CD4-positive, alpha-beta T cell (primary cell): ENCODE measurements around the gene PARP1. TPM values are rescaled to one million over a fixed set of nuclear protein-coding genes. Genes with fewer than 3 reads are reported as not detected.
A peak's percentile ranks its signal among the peaks of the same experiment; 100 is the strongest.

Experiments
- ATAC-seq: fragments of 200-7000 bp; cut with Tn5 transposase; one replicate; pipeline ENCODE4 v1.10.0; 2022; ENCODE audit warnings: mild to moderate bottlenecking; ENCODE audit not compliant: poor library complexity
- CTCF ChIA-PET: fragments of 350-600 bp; sonication (Branson Sonifier 250); formaldehyde crosslinking; loops from one replicate; lab custom pipeline; 2021; ENCODE audit warnings: antibody characterized with exemption, inconsistent platforms; lab: Charles Lee
- POLR2A ChIA-PET: fragments of 350-600 bp; sonication (Branson Sonifier 250); formaldehyde crosslinking; loops from one replicate; lab custom pipeline; 2021; ENCODE audit warnings: antibody characterized with exemption, inconsistent platforms; lab: Charles Lee
- DNase-seq, 14 experiments: peaks; one replicate each; pipeline ENCODE4 v3.0.0-alpha.2; 2013 to 2020; ENCODE audit warnings: mixed read lengths in 2 of 14
- H3K27ac ChIP-seq, 2 donors: one replicate each; pipeline versions ENCODE4 v1.5.1 to v1.7.0; 2013; ENCODE audit warnings: low read length in 2 of 2, low read depth in 1 of 2, mild to moderate bottlenecking in 1 of 2
- H3K27me3 ChIP-seq, 2 experiments: 1 replicate in 1 of 2; 2 replicates in 1 of 2; pipeline versions ENCODE4 v1.6.1 to v1.7.0; 2013; ENCODE audit warnings: low read length in 2 of 2, control low read depth in 1 of 2, mild to moderate bottlenecking in 1 of 2, moderate library complexity in 1 of 2; ENCODE audit not compliant: insufficient read depth in 2 of 2, control insufficient read depth in 1 of 2
- H3K36me3 ChIP-seq: one replicate; pipeline ENCODE4 v1.6.1; 2013; ENCODE audit warnings: low read length, control low read depth; ENCODE audit not compliant: insufficient read depth
- H3K4me1 ChIP-seq: one replicate; pipeline ENCODE4 v1.6.1; 2013; ENCODE audit warnings: low read length, control low read depth; ENCODE audit not compliant: insufficient read depth
- H3K4me3 ChIP-seq: one replicate; pipeline ENCODE4 v1.5.1; 2013; ENCODE audit warnings: mild to moderate bottlenecking, low read length, moderate library complexity
- H3K9me3 ChIP-seq, 2 experiments: 1 replicate in 1 of 2; 2 replicates in 1 of 2; pipeline versions ENCODE4 v1.6.1 to v1.7.0; 2013; ENCODE audit warnings: low read length in 2 of 2, mild to moderate bottlenecking in 2 of 2, control low read depth in 1 of 2, moderate library complexity in 1 of 2; ENCODE audit not compliant: control insufficient read depth in 1 of 2, insufficient read depth in 1 of 2
- H3K27ac Mint-ChIP-seq: one replicate; pipeline ENCODE4 v1.8.0; 2020; ENCODE audit warnings: mixed read lengths
- H3K27me3 Mint-ChIP-seq: one replicate; pipeline ENCODE4 v1.8.0; 2021; ENCODE audit warnings: mixed read lengths
- H3K36me3 Mint-ChIP-seq: one replicate; pipeline ENCODE4 v1.8.0; 2021; ENCODE audit warnings: low read depth, mixed read lengths
- H3K4me1 Mint-ChIP-seq: one replicate; pipeline ENCODE4 v1.8.0; 2021; ENCODE audit warnings: low read depth, mixed read lengths
- H3K4me3 Mint-ChIP-seq: one replicate; pipeline ENCODE4 v1.8.0; 2020; ENCODE audit warnings: mild to moderate bottlenecking, mixed read lengths
- H3K9me3 Mint-ChIP-seq: one replicate; pipeline ENCODE4 v1.8.0; 2020; ENCODE audit warnings: mixed read lengths
- intact Hi-C, 2 experiments: fragments of 100-400 bp; cut with DNase I in 1 of 2; cut with micrococcal nuclease in 1 of 2; formaldehyde crosslinking; loops; one replicate each; pipeline versions ENCODE4 v1.15.1 to v1.9.0; 2023 to 2025; cut with DNase I, micrococcal nuclease
- polyA plus RNA-seq, 2 donors: library from polyadenylated mRNA; unstranded; fragments of 120-200 nt; gene quantifications; one replicate each; pipeline ENCODE4 v1.2.1, GENCODE V29; 2013
- total RNA-seq, 174 experiments: library from RNA in 2 of 174; stranded (reverse) in 2 of 174; gene quantifications; one replicate each; pipeline ENCODE4 v1.2.3 and lab custom pipeline; 2021 to 2026
- TF ChIP-seq, protein P1 (sequence below): fragments of 200-600 bp; IDR thresholded peaks from one replicate; pipeline ENCODE4 v1.8.0; 2022; ENCODE audit warnings: antibody characterized with exemption, mild to moderate bottlenecking

PARP1 gene
- total RNA-seq (10 to 100 TPM; 59.3 to 63.6 TPM), total RNA-seq (lab: John Stamatoyannopoulos, UW) (86.5 to 668 (median 223) reads per million in 172 experiments)
- 92.8 TPM for polyA plus RNA-seq (2013, experiment 1 of 2)
- polyA plus RNA-seq (2013, experiment 2 of 2): 85.5 TPM

DNA sequence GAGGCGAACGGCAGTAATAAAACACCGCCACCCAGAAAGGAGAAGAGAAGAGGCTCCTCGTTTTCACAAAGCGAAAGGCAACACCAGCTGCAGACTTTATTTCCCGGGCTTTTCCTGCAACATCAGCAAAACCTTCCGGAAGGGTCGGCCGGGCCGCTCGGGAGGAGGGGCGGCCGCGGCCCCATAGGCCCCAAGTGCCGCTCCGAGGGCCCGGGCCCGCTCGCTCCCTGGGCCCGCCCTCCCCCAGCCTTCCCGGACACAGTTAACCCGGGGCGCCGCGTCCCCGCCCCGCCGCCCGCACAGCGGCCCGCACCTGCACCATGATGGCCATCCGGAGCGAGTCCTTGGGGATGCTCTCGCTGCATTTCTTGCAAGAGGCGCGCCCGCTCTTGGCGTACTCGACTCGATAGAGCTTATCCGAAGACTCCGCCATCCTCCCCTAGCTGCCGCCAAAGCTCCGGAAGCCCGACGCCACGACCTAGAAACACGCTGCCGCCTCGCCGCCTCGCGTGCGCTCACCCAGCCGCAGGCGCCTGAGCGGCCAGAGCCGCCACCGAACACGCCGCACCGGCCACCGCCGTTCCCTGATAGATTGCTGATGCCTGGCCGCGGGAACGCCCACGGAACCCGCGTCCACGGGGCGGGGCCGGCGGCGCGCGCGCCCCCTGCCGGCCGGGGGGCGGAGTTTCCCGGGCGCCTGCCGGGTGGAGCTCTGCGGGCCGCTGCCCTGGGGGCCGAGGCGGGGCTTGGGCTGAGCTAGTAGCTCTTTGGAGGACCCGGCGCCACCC lies at the start of gene PARP1:
PARP1 (minus strand) TSS at position 597 of the 788 bp plus-strand sequence; CDS start at position 433, 164 bp downstream.
- ChIA-PET CTCF (interaction anchor here (0.6 to 3.1 kb wide), 27 partner anchors 8 to 532 kb away, joined by 3 to 42 read pairs (median 4); partner anchors contain the start of genes COQ8A, LIN9, PYCR2 and STUM), POLR2A (interaction anchor here (0.6 to 6.3 kb wide), 33 partner anchors 9 to 1674 kb away, joined by 3 to 102 read pairs (median 4); partner anchors contain the start of genes ACBD3, ARF1, COQ8A and H3-3A)
- Histone ChIP-seq H3K27ac (peak within 1 kb of the TSS; percentile 48 to 55), H3K9me3 (no peaks in the 10 kb centered on the region), H3K4me1 (peaks cover 46% of the 10 kb centered on the region), H3K36me3 (peaks cover 3% of the 10 kb centered on the region), H3K27me3 (no peaks in the 10 kb centered on the region), H3K4me3 (peak within 1 kb of the TSS; percentile 79)
- Mint-ChIP-seq H3K36me3 (peaks cover 37% of the 10 kb centered on the region), H3K9me3 (no peaks in the 10 kb centered on the region), H3K4me1 (peaks cover 55% of the 10 kb centered on the region), H3K27ac (peak within 1 kb of the TSS; percentile 94), H3K27me3 (no peaks in the 10 kb centered on the region), H3K4me3 (peak within 1 kb of the TSS; percentile 98)
- intact Hi-C loops: loop anchor here (2.0 to 10.0 kb wide), 5 partner anchors 17 to 405 kb away; partner anchors contain the start of gene LIN9 (in 1 of the 2)
- DNase-seq: peak; percentile 75 to 95 (median 85)
- peak; percentile 82 for ATAC-seq
- TF ChIP-seq, protein P1, sequence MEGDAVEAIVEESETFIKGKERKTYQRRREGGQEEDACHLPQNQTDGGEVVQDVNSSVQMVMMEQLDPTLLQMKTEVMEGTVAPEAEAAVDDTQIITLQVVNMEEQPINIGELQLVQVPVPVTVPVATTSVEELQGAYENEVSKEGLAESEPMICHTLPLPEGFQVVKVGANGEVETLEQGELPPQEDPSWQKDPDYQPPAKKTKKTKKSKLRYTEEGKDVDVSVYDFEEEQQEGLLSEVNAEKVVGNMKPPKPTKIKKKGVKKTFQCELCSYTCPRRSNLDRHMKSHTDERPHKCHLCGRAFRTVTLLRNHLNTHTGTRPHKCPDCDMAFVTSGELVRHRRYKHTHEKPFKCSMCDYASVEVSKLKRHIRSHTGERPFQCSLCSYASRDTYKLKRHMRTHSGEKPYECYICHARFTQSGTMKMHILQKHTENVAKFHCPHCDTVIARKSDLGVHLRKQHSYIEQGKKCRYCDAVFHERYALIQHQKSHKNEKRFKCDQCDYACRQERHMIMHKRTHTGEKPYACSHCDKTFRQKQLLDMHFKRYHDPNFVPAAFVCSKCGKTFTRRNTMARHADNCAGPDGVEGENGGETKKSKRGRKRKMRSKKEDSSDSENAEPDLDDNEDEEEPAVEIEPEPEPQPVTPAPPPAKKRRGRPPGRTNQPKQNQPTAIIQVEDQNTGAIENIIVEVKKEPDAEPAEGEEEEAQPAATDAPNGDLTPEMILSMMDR: peak; percentile 69

DNA sequence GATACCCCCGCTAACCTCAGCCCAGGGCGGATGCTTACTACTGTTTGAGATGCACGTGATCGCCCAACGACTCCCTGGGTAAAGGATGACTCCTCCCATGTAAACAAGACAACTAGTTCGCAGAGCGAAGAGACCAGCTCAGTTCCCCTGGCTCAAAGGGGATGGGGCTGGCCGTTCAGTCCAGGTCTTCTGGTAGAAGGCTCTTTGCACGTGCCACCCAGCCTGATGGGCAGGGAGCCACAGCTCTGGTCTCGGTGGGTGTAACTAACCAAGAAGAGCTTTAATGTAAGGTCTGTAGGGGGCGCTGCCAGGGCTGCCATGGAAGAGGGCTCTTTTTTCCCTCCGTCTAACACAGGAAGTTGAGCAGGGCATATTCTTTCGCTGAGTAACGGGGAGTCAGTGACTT lies 49.4 kb upstream of the PARP1 start:
- Histone ChIP-seq H3K4me3 (peak overlapping the region; percentile 38), H3K36me3 (no peaks in the 10 kb centered on the region), H3K9me3 (no peaks in the 10 kb centered on the region), H3K27ac (no peak overlapping the region), H3K4me1 (peaks cover 9% of the 10 kb centered on the region), H3K27me3 (no peaks in the 10 kb centered on the region)
- H3K4me1 Mint-ChIP-seq: peaks cover 14% of the 10 kb centered on the region
- ATAC-seq (peak; percentile 89), DNase-seq (peak; percentile 17 to 73 (median 40))
- no peaks in the 10 kb centered on the region for H3K36me3 Mint-ChIP-seq
- no peaks in the 10 kb centered on the region for H3K9me3 Mint-ChIP-seq
- TF ChIP-seq, protein P1: peak; percentile 57
- intact Hi-C loops: no loop called here
- H3K27me3 Mint-ChIP-seq: no peaks in the 10 kb centered on the region
- peak overlapping the region; percentile 88 for H3K4me3 Mint-ChIP-seq
- CTCF ChIA-PET: interaction anchor here (0.6 to 2.5 kb wide), 7 partner anchors 12 to 302 kb away, joined by 3 to 12 read pairs (median 4); partner anchors contain the start of gene PARP1
- peak overlapping the region; percentile 81 for H3K27ac Mint-ChIP-seq
- POLR2A ChIA-PET: interaction anchor here (0.6 to 2.4 kb wide), 8 partner anchors 13 to 482 kb away, joined by 3 to 25 read pairs (median 4); partner anchors contain the start of gene PARP1

DNA sequence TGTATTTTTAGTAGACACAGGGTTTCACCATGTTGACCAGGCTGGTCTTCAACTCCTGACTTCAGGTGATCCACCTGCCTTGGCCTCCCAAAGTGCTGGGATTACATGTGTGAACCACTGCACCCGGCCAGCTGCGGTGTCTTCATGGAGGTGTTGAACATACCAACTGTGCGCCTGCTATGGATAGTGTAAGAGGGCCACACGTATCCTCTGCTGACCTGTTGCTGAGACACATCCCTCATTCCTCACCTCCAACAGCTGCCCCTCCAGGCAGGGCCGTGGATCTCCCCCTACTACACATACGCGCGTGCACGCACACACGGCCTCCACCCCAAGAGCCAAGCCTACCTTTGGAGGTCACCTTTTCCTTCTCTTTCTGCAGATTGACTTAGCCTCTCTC lies 48.0 kb upstream of the PARP1 start:
- DNase-seq (no peak), ATAC-seq (no peak)
- Mint-ChIP-seq H3K4me1 (peaks cover 14% of the 10 kb centered on the region), H3K9me3 (no peaks in the 10 kb centered on the region), H3K27me3 (no peaks in the 10 kb centered on the region), H3K4me3 (no peak overlapping the region), H3K36me3 (no peaks in the 10 kb centered on the region), H3K27ac (no peak overlapping the region)
- H3K36me3 ChIP-seq: no peaks in the 10 kb centered on the region
- CTCF ChIA-PET: no interaction called here
- no peak overlapping the region for H3K4me3 ChIP-seq
- peaks cover 9% of the 10 kb centered on the region for H3K4me1 ChIP-seq
- H3K27ac ChIP-seq: no peak overlapping the region
- H3K27me3 ChIP-seq: no peaks in the 10 kb centered on the region
- H3K9me3 ChIP-seq: no peaks in the 10 kb centered on the region
- POLR2A ChIA-PET: interaction anchor here (1.6 kb wide), 1 partner anchor 11 kb away, joined by 3 read pairs; no protein-coding TSS in a partner anchor
- intact Hi-C loops: no loop called here
- TF ChIP-seq, protein P1: no peak
